Measurements from ENCODE around the gene TRIM27.
"Not testable (repeated sequence)": the region's sequence is repeated elsewhere in the genome, so short reads cannot be mapped to it uniquely, and the experiment has no call there.

Gene TRIM27

GRCh38 chr6:28862077-28862476 lies 61.7 kb downstream of the TRIM27 start:
- DNase-seq, result no peak

GRCh38 chr6:28861339-28861738 lies 62.4 kb downstream of the TRIM27 start:
- DNase-seq, result no peak

GRCh38 chr6:28860581-28860980 lies 63.2 kb downstream of the TRIM27 start:
- no peak for DNase-seq

GRCh38 chr6:28858963-28859362 lies 64.8 kb downstream of the TRIM27 start:
- no peak for DNase-seq

GRCh38 chr6:28856620-28857005 lies 67.2 kb downstream of the TRIM27 start:
- DNase-seq, result no peak

- not testable (repeated sequence) for DNase-seq
Observed at GRCh38 chr6:28854405-28854804, 69.4 kb downstream of the TRIM27 start.

Measured in NCI-H82 (cell line).